ENCODE measurements around the gene FRMD4A. TPM values are rescaled to one million over a fixed set of nuclear protein-coding genes. Genes with fewer than 3 reads are reported as not detected.

FRMD4A gene
- total RNA-seq, 4 donors from 2014 or later: 27.5 to 40.4 (median 33.0) TPM

GRCh38 chr10:14022052-14022451 is 308.7 kb downstream of the FRMD4A start:
- WGBS, 2 donors: 79 to 87% methylated on average over 4 of the region's 4 CpGs
- no peak overlapping the region for H3K4me3 ChIP-seq (ENCODE audit: low read depth, poor library complexity, severe bottlenecking)
- DNase-seq (ENCODE audit: low spot score in 2 of 2): no peak
- intact Hi-C loops (cut with DNase I; ENCODE audit: low total_unique reads): no loop called here
- no peak for TF ChIP-seq POLR2A (IDR thresholded peaks at IDR 0.05)
- TF ChIP-seq CTCF (IDR thresholded peaks at IDR 0.05): no peak

GRCh38 chr10:14020037-14020664 is 310.6 kb downstream of the FRMD4A start:
- 56 to 58% methylated on average over 9 of the region's 9 CpGs for WGBS, 2 donors
- no peak for TF ChIP-seq POLR2A (IDR thresholded peaks at IDR 0.05)
- TF ChIP-seq CTCF (IDR thresholded peaks at IDR 0.05): no peak
- H3K4me3 ChIP-seq (ENCODE audit: low read depth, poor library complexity, severe bottlenecking): no peak overlapping the region
- DNase-seq (ENCODE audit: low spot score in 2 of 2): peak in 1 of 2 donors; percentile 29
- intact Hi-C loops (cut with DNase I; ENCODE audit: low total_unique reads): no loop called here

DNA sequence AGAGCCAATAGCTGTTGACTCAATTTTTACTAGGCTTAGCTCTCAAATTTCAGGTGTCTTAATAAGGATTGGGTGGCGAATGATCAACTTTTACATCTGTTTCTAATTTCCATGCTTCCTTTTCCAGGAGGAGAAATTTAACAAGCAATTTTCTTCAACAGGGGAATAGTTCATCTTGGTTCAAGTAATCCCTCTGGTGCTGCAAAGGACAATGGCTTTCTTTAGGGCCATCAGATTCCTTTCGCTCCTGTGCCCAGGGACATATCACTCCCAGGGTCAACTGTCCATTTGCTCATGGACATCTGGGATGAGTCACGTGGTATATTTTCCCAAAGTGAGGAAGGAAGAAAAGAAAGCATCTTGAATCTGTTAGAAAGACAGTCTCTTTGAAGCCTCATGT is 313.3 kb downstream of the FRMD4A start:
- TF ChIP-seq CTCF (IDR thresholded peaks at IDR 0.05) (no peak), POLR2A (IDR thresholded peaks at IDR 0.05) (no peak)
- 51 to 59% methylated on average over 3 of the region's 3 CpGs for WGBS, 2 donors
- no peak for DNase-seq (ENCODE audit: low spot score in 2 of 2)
- intact Hi-C loops (cut with DNase I; ENCODE audit: low total_unique reads): no loop called here
- no peak overlapping the region for H3K4me3 ChIP-seq (ENCODE audit: low read depth, poor library complexity, severe bottlenecking)

GRCh38 chr10:14016931-14017333 is 313.8 kb downstream of the FRMD4A start:
- H3K4me3 ChIP-seq (ENCODE audit: low read depth, poor library complexity, severe bottlenecking): no peak overlapping the region
- TF ChIP-seq CTCF (IDR thresholded peaks at IDR 0.05) (no peak), POLR2A (IDR thresholded peaks at IDR 0.05) (no peak)
- WGBS, 2 donors: 72 to 77% methylated on average over 6 of the region's 6 CpGs
- peak in 1 of 2 donors; percentile 29 for DNase-seq (ENCODE audit: low spot score in 2 of 2)
- intact Hi-C loops (cut with DNase I; ENCODE audit: low total_unique reads): no loop called here

GRCh38 chr10:14016011-14016536 is 314.6 kb downstream of the FRMD4A start:
- WGBS, 2 donors: 55 to 62% methylated on average over 8 of the region's 8 CpGs
- intact Hi-C loops (cut with DNase I; ENCODE audit: low total_unique reads): no loop called here

GRCh38 chr10:14014423-14014822 is 316.3 kb downstream of the FRMD4A start:
- TF ChIP-seq POLR2A (IDR thresholded peaks at IDR 0.05) (no peak), CTCF (IDR thresholded peaks at IDR 0.05) (no peak)
- intact Hi-C loops (cut with DNase I; ENCODE audit: low total_unique reads): no loop called here

More at GRCh38 chr10:14016011-14016536, 314.6 kb downstream of the FRMD4A start:
- no peak for TF ChIP-seq POLR2A (IDR thresholded peaks at IDR 0.05)
- DNase-seq (ENCODE audit: low spot score in 2 of 2): peak; percentile 62 to 88
- no peak overlapping the region for H3K4me3 ChIP-seq (ENCODE audit: low read depth, poor library complexity, severe bottlenecking)

More at GRCh38 chr10:14014423-14014822, 316.3 kb downstream of the FRMD4A start:
- DNase-seq (ENCODE audit: low spot score in 2 of 2): no peak
- H3K4me3 ChIP-seq (ENCODE audit: low read depth, poor library complexity, severe bottlenecking): no peak overlapping the region
- 91 to 94% methylated on average over 5 of the region's 5 CpGs for WGBS, 2 donors
